Measurements from ENCODE around the gene MGAT5B. TPM values are rescaled to one million over a fixed set of nuclear protein-coding genes. Genes with fewer than 3 reads are reported as not detected.

MGAT5B gene
- total and polyA plus RNA-seq, 2 of the 13 experiments (the other 11 are each of a cell fraction or from before 2014, with no cell fraction given): 0.07 to 0.13 TPM

DNA sequence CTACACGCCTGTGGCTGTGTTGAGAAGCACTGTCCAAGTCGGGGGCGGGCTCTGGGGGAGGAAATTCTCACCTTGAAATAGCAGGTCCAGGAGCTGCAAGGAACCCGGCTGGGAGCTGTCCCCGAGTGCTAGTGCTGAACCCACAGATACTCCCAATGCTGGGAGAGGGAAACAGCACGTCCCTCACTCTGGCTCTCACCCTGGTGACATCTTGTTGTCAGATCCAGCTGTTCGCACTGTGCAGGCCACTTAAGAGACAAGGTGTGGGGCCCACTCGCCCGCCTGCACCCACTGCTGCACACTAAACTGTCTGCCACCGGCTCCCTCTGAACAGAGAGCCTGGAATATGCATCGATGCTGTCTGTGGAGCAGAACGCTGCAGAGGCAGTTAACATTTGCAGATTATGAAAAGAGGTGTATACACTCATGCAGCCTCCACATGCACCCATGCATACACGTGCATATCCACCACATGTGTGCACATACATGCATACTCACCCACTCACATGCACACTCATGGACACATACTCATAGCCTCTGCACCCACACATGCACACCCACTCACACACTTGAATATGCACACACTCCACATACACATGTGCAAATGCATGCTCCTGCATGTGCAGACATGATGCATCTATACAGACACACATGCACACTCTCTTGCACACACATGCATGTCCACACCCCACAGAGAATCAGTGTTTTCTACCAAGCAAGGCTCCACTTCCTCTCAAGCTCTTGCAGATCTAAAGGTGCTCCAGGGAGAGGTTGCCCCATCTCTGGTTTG is 42.0 kb downstream of the MGAT5B start (continued):
- no peak for TF ChIP-seq TEAD2 (CRISPR knock-in tag; IDR thresholded peaks at IDR 0.05)
- TF ChIP-seq KMT2A (CRISPR knock-in tag; IDR thresholded peaks at IDR 0.05): no peak
- no peak for TF ChIP-seq ZNF101 (CRISPR knock-in tag; IDR thresholded peaks at IDR 0.05; ENCODE audit: borderline replicate concordance, low read depth)
- TF ChIP-seq ZNF331 (CRISPR knock-in tag; IDR thresholded peaks at IDR 0.05): peak; percentile 75
- TF ChIP-seq ZNF251 (CRISPR knock-in tag; IDR thresholded peaks at IDR 0.05): 0 out of 2 replicates have a peak, but pooled peaks have one; percentile 26
- no peak for TF ChIP-seq ZNF598 (CRISPR knock-in tag; IDR thresholded peaks at IDR 0.05; ENCODE audit: borderline replicate concordance)
- no peak for TF ChIP-seq SIX1 (CRISPR knock-in tag; IDR thresholded peaks at IDR 0.05; ENCODE audit: borderline replicate concordance)
- peak; percentile 76; the same call in 1 of the 2 replicates for TF ChIP-seq TGIF2 (CRISPR knock-in tag; IDR thresholded peaks at IDR 0.05)
- TF ChIP-seq, protein P1, sequence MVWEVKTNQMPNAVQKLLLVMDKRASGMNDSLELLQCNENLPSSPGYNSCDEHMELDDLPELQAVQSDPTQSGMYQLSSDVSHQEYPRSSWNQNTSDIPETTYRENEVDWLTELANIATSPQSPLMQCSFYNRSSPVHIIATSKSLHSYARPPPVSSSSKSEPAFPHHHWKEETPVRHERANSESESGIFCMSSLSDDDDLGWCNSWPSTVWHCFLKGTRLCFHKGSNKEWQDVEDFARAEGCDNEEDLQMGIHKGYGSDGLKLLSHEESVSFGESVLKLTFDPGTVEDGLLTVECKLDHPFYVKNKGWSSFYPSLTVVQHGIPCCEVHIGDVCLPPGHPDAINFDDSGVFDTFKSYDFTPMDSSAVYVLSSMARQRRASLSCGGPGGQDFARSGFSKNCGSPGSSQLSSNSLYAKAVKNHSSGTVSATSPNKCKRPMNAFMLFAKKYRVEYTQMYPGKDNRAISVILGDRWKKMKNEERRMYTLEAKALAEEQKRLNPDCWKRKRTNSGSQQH (CRISPR knock-in tag; IDR thresholded peaks at IDR 0.05; ENCODE audit: low read depth): peak; percentile 77; the same call in 1 of the 2 replicates
- TF ChIP-seq PCBP2 (optimal IDR thresholded peaks at IDR 0.05; ENCODE audit: low read depth, low read length, poor library complexity, severe bottlenecking): no peak
- TF ChIP-seq, protein P2, sequence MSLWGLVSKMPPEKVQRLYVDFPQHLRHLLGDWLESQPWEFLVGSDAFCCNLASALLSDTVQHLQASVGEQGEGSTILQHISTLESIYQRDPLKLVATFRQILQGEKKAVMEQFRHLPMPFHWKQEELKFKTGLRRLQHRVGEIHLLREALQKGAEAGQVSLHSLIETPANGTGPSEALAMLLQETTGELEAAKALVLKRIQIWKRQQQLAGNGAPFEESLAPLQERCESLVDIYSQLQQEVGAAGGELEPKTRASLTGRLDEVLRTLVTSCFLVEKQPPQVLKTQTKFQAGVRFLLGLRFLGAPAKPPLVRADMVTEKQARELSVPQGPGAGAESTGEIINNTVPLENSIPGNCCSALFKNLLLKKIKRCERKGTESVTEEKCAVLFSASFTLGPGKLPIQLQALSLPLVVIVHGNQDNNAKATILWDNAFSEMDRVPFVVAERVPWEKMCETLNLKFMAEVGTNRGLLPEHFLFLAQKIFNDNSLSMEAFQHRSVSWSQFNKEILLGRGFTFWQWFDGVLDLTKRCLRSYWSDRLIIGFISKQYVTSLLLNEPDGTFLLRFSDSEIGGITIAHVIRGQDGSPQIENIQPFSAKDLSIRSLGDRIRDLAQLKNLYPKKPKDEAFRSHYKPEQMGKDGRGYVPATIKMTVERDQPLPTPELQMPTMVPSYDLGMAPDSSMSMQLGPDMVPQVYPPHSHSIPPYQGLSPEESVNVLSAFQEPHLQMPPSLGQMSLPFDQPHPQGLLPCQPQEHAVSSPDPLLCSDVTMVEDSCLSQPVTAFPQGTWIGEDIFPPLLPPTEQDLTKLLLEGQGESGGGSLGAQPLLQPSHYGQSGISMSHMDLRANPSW (CRISPR knock-in tag; IDR thresholded peaks at IDR 0.05; ENCODE audit: borderline replicate concordance): no peak
- peak; percentile 86; the same call in 1 of the 2 replicates for TF ChIP-seq SMAD3 (CRISPR knock-in tag; IDR thresholded peaks at IDR 0.05)
- peak; percentile 53; the same call in 1 of the 2 replicates for TF ChIP-seq MAF1 (CRISPR knock-in tag; IDR thresholded peaks at IDR 0.05; ENCODE audit: borderline replicate concordance)
- TF ChIP-seq REL (CRISPR knock-in tag; conservative IDR thresholded peaks at IDR 0.05): peak; percentile 81; the same call in 1 of the 2 replicates
- no peak for TF ChIP-seq CCDC6 (CRISPR knock-in tag; IDR thresholded peaks at IDR 0.05)
- TF ChIP-seq KDM5B (CRISPR knock-in tag; IDR thresholded peaks at IDR 0.05; ENCODE audit: borderline replicate concordance): no peak
- TF ChIP-seq, protein P3, sequence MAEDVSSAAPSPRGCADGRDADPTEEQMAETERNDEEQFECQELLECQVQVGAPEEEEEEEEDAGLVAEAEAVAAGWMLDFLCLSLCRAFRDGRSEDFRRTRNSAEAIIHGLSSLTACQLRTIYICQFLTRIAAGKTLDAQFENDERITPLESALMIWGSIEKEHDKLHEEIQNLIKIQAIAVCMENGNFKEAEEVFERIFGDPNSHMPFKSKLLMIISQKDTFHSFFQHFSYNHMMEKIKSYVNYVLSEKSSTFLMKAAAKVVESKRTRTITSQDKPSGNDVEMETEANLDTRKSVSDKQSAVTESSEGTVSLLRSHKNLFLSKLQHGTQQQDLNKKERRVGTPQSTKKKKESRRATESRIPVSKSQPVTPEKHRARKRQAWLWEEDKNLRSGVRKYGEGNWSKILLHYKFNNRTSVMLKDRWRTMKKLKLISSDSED (CRISPR knock-in tag; IDR thresholded peaks at IDR 0.05): no peak
- TF ChIP-seq, protein P4, sequence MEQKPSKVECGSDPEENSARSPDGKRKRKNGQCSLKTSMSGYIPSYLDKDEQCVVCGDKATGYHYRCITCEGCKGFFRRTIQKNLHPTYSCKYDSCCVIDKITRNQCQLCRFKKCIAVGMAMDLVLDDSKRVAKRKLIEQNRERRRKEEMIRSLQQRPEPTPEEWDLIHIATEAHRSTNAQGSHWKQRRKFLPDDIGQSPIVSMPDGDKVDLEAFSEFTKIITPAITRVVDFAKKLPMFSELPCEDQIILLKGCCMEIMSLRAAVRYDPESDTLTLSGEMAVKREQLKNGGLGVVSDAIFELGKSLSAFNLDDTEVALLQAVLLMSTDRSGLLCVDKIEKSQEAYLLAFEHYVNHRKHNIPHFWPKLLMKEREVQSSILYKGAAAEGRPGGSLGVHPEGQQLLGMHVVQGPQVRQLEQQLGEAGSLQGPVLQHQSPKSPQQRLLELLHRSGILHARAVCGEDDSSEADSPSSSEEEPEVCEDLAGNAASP (CRISPR knock-in tag; IDR thresholded peaks at IDR 0.05; ENCODE audit: borderline replicate concordance): 0 out of 2 replicates have a peak, but pooled peaks have one; percentile 55
- TF ChIP-seq ZNF446 (CRISPR knock-in tag; IDR thresholded peaks at IDR 0.05): peak; percentile 70; the same call in 1 of the 2 replicates
- TF ChIP-seq ZNF496 (CRISPR knock-in tag; IDR thresholded peaks at IDR 0.05; ENCODE audit: insufficient replicate concordance): no peak
- TF ChIP-seq ZNF75D (CRISPR knock-in tag; IDR thresholded peaks at IDR 0.05; ENCODE audit: borderline replicate concordance): 0 out of 2 replicates have a peak, but pooled peaks have one; percentile 79

Data from HepG2 (cell line).